ENCODE results near the gene PLD3. TPM values are rescaled to one million over a fixed set of nuclear protein-coding genes. Genes with fewer than 3 reads are reported as not detected.

Gene PLD3
- total RNA-seq, 6 experiments from 2014 or later = 84.7 to 197 (median 113) TPM

DNA sequence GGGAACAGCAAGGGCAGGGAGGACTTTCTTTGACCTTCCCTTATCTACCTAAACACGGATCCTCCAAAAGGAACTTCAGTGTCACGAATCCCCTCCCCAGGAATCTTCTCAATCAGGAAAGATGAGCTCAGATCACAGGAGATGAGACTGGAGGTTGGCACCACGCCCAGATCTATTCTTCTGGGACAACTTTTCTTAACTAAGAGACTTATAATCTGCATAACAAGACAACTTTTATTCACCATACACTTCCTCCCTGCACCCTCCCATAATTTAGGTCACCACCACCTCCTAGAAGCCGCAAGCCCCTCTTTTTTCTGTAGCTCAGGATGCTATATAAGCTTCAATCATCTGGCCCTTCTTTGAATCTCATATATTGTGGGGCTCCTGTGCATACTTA is 44.2 kb upstream of the PLD3 start:
- DNase-seq (peak in 1 of 3 donors; percentile 14), ATAC-seq (no peak)
- TF ChIP-seq, protein P1, sequence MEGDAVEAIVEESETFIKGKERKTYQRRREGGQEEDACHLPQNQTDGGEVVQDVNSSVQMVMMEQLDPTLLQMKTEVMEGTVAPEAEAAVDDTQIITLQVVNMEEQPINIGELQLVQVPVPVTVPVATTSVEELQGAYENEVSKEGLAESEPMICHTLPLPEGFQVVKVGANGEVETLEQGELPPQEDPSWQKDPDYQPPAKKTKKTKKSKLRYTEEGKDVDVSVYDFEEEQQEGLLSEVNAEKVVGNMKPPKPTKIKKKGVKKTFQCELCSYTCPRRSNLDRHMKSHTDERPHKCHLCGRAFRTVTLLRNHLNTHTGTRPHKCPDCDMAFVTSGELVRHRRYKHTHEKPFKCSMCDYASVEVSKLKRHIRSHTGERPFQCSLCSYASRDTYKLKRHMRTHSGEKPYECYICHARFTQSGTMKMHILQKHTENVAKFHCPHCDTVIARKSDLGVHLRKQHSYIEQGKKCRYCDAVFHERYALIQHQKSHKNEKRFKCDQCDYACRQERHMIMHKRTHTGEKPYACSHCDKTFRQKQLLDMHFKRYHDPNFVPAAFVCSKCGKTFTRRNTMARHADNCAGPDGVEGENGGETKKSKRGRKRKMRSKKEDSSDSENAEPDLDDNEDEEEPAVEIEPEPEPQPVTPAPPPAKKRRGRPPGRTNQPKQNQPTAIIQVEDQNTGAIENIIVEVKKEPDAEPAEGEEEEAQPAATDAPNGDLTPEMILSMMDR (IDR thresholded peaks at IDR 0.05) = no peak
- no peak overlapping the region for H3K27ac ChIP-seq
- no peaks in the 10 kb centered on the region for H3K27me3 ChIP-seq
- WGBS (ENCODE audit: insufficient coverage, low coverage, low lambda C conversion rate, missing lambda C conversion rate) = 67% methylated on average over 3 of the region's 4 CpGs
- no peaks in the 10 kb centered on the region for H3K4me1 ChIP-seq
- no peak overlapping the region for H3K4me3 ChIP-seq
- H3K36me3 ChIP-seq = no peaks in the 10 kb centered on the region
- intact Hi-C loops (cut with DNase I) = no loop called here
- H3K9me3 ChIP-seq = no peaks in the 10 kb centered on the region

DNA sequence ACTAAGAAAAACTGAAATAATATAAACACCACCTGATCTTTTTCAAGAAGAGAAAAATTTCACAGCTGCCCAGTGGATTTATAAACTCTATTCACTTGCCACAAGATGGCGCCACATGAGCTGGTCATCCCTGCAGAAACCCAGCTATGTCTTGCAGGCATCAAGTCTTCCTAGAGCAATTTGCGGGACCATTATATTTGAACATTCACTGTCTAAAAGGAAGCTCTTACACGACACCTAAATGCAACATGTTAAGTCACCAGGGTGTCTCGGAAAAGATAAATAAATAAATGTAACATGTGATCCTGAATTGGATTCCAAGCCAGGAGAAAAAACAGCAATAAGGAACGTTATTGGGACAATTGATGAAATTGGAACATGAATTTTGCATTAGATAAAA is 43.1 kb upstream of the PLD3 start:
- WGBS (ENCODE audit: insufficient coverage, low coverage, low lambda C conversion rate, missing lambda C conversion rate) = 4% methylated on average over 5 of the region's 5 CpGs
- no peaks in the 10 kb centered on the region for H3K36me3 ChIP-seq
- no peak overlapping the region for H3K27ac ChIP-seq
- peak; percentile 67 to 79 (median 73) for DNase-seq
- peak; percentile 86 to 94 (median 86) for ATAC-seq
- no peak for TF ChIP-seq POLR2A (IDR thresholded peaks at IDR 0.05)
- TF ChIP-seq, protein P1 (IDR thresholded peaks at IDR 0.05) = peak; percentile 64 to 81 (median 68)
- no peaks in the 10 kb centered on the region for H3K4me1 ChIP-seq
- intact Hi-C loops (cut with DNase I) = no loop called here
- no peaks in the 10 kb centered on the region for H3K9me3 ChIP-seq
- no peaks in the 10 kb centered on the region for H3K27me3 ChIP-seq
- H3K4me3 ChIP-seq = no peak overlapping the region

DNA sequence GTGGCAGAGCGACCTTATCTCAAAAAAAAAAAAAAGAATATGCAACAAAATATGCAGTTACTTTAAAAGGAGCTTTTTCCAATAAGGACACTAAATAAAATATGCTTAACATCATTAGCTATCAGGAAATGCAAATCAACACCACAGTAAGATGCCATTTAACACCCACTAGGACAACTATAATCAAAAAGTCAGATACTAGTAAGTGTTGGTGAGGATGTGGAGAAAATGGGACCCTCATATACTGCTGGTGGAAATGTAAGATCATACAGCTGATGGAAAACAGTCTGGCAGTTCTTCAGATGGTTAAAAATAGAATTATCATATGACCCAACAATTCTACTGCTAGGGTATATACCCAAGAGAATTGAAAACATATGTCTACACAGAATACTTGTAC is 38.8 kb upstream of the PLD3 start:
- WGBS (ENCODE audit: insufficient coverage, low coverage, low lambda C conversion rate, missing lambda C conversion rate) = 88% methylated on average over 1 of the region's 1 CpG
- no peaks in the 10 kb centered on the region for H3K9me3 ChIP-seq
- H3K27ac ChIP-seq = no peak overlapping the region
- intact Hi-C loops (cut with DNase I) = no loop called here
- no peaks in the 10 kb centered on the region for H3K27me3 ChIP-seq
- H3K4me1 ChIP-seq = no peaks in the 10 kb centered on the region
- H3K4me3 ChIP-seq = no peak overlapping the region
- DNase-seq = no peak
- no peaks in the 10 kb centered on the region for H3K36me3 ChIP-seq
- TF ChIP-seq POLR2A (IDR thresholded peaks at IDR 0.05) = no peak
- TF ChIP-seq, protein P1 (IDR thresholded peaks at IDR 0.05) = no peak
- ATAC-seq = no peak

DNA sequence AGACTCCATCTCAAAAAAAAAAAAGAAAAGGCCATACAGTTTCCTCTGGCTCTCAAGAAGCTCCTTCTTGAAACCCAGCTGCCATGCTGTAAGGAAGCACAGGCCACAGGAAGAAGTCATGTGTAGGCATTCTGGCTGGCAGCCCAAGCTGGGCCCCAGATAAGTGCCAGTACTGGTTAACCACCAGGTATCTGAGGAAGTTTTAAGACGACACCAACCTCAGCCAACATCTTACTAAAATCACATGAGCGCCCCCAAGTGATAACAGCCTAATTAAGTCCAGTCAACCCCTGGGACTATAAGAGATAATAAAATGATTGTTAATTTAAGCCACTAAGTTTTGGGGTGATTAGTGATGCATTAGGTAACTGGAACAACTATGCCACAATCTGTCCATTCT is 36.0 kb upstream of the PLD3 start:
- DNase-seq (no peak), ATAC-seq (no peak)
- no peaks in the 10 kb centered on the region for H3K36me3 ChIP-seq
- WGBS (ENCODE audit: insufficient coverage, low coverage, low lambda C conversion rate, missing lambda C conversion rate) = 80% methylated on average over 2 of the region's 2 CpGs
- H3K27ac ChIP-seq = no peak overlapping the region
- H3K4me3 ChIP-seq = no peak overlapping the region
- H3K27me3 ChIP-seq = no peaks in the 10 kb centered on the region
- H3K4me1 ChIP-seq = no peaks in the 10 kb centered on the region
- TF ChIP-seq, protein P1 (IDR thresholded peaks at IDR 0.05) = no peak
- no peak for TF ChIP-seq POLR2A (IDR thresholded peaks at IDR 0.05)
- H3K9me3 ChIP-seq = no peaks in the 10 kb centered on the region
- intact Hi-C loops (cut with DNase I) = no loop called here

Measured in right lobe of liver (tissue), 6 donors.